IgD-negative memory B cell (primary cell): ENCODE measurements around the gene DNM3. TPM values are rescaled to one million over a fixed set of nuclear protein-coding genes. Genes with fewer than 3 reads are reported as not detected.
A peak's percentile ranks its signal among the peaks of the same experiment; 100 is the strongest.

Source experiments
- H3K27ac Mint-ChIP-seq, 3 donors: one replicate each; pipeline ENCODE4 v1.8.0; 2020 to 2022; ENCODE audit warnings: mild to moderate bottlenecking in 3 of 3, mixed read lengths in 3 of 3, moderate library complexity in 1 of 3
- H3K27me3 Mint-ChIP-seq: one replicate; pipeline ENCODE4 v1.8.0; 2021; ENCODE audit warnings: mixed read lengths
- H3K36me3 Mint-ChIP-seq: one replicate; pipeline ENCODE4 v1.8.0; 2020; ENCODE audit warnings: mild to moderate bottlenecking, mixed read lengths
- H3K4me1 Mint-ChIP-seq, 3 donors: one replicate each; pipeline ENCODE4 v1.8.0; 2020 to 2022; ENCODE audit warnings: mixed read lengths in 3 of 3, mild to moderate bottlenecking in 1 of 3
- H3K4me3 Mint-ChIP-seq, 4 donors: one replicate each; pipeline ENCODE4 v1.8.0; 2020 to 2022; ENCODE audit warnings: mild to moderate bottlenecking in 4 of 4, mixed read lengths in 4 of 4, moderate library complexity in 3 of 4
- H3K9me3 Mint-ChIP-seq, 3 donors: one replicate each; pipeline ENCODE4 v1.8.0; 2020 to 2021; ENCODE audit warnings: mixed read lengths in 3 of 3, mild to moderate bottlenecking in 1 of 3
- polyA plus RNA-seq: library from polyadenylated mRNA; unstranded; fragments of 300-500 nt; fragmentation: Illumina TruSeq; gene quantifications from one replicate; pipeline ENCODE4 v1.2.3, GENCODE V29; 2021

Gene DNM3
- polyA plus RNA-seq, 1 donor from 2014 or later = 0.39 TPM

GRCh38 chr1:171983584-171983983 is 142.3 kb downstream of the DNM3 start:
- no peaks in the 10 kb centered on the region for H3K4me1 Mint-ChIP-seq
- H3K27ac Mint-ChIP-seq = no peak overlapping the region
- H3K9me3 Mint-ChIP-seq = no peaks in the 10 kb centered on the region
- H3K27me3 Mint-ChIP-seq = no peaks in the 10 kb centered on the region
- H3K36me3 Mint-ChIP-seq = no peaks in the 10 kb centered on the region
- no peak overlapping the region for H3K4me3 Mint-ChIP-seq

- Mint-ChIP-seq H3K27me3 (no peaks in the 10 kb centered on the region), H3K9me3 (no peaks in the 10 kb centered on the region), H3K4me1 (no peaks in the 10 kb centered on the region), H3K36me3 (no peaks in the 10 kb centered on the region), H3K27ac (no peak overlapping the region), H3K4me3 (no peak overlapping the region)
These were observed 143.0 kb downstream of the DNM3 start for GRCh38 chr1:171984262-171984661.

- Mint-ChIP-seq H3K27ac (no peak overlapping the region), H3K27me3 (no peaks in the 10 kb centered on the region), H3K36me3 (no peaks in the 10 kb centered on the region), H3K4me1 (no peaks in the 10 kb centered on the region), H3K9me3 (no peaks in the 10 kb centered on the region), H3K4me3 (no peak overlapping the region)
These were observed 143.7 kb downstream of the DNM3 start for GRCh38 chr1:171984850-171985485.

GRCh38 chr1:171985639-171986038 is 144.3 kb downstream of the DNM3 start:
- Mint-ChIP-seq H3K9me3 (no peaks in the 10 kb centered on the region), H3K4me1 (no peaks in the 10 kb centered on the region), H3K27me3 (no peaks in the 10 kb centered on the region), H3K27ac (no peak overlapping the region), H3K36me3 (no peaks in the 10 kb centered on the region), H3K4me3 (no peak overlapping the region)

DNA sequence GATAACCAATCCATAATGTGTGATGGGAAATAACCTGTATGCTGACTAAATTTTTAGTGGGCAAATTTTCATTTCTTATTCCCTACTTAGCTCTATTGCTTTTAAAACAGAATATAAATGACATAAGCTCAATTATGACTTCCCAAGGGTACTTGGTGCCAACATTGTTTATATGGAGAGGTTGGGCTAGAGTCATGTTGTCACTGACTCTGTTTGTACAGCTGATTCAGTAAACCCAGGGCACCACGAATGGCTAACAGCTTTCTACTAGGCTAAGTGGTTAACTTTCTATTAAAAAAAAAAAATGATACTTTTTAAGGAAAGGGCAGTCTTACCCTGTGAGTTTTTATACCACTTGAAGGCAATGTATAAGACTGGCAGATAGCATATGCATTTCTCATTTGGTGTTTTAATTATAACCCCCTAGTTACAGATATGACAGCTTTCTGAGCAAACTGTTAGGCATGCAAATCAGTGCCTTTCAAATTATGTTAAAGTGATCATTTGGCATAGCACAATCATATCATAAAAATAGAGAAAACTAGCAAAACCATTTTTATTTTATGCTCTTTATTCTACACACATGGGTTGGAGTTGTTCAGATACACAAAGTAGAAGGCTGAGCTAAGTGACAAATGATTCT is 147.1 kb downstream of the DNM3 start:
- Mint-ChIP-seq H3K27me3 (no peaks in the 10 kb centered on the region), H3K36me3 (no peaks in the 10 kb centered on the region), H3K4me1 (no peaks in the 10 kb centered on the region), H3K27ac (no peak overlapping the region), H3K4me3 (no peak overlapping the region), H3K9me3 (no peaks in the 10 kb centered on the region)

DNA sequence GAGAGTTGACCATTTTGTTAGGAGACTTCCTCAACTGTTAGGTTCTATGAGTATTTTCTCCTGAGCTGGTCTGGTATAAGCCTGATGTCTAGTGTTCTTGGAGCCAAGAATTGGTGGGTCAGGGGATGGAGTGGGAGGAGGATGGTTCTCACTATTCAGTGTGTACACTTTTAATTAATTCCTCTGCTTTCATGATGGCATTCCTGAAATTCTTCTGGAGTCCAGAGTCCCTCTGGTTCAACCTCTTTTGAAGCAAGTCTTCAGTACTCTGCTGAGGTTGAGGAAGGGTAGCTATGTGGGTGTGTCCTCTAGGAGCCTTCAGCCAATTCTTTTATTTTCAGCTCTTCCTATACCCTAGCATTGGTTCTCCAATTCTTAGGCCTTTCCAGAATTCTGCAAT is 149.1 kb downstream of the DNM3 start:
- no peak overlapping the region for H3K4me3 Mint-ChIP-seq
- no peaks in the 10 kb centered on the region for H3K9me3 Mint-ChIP-seq
- no peaks in the 10 kb centered on the region for H3K4me1 Mint-ChIP-seq
- H3K27me3 Mint-ChIP-seq = no peaks in the 10 kb centered on the region
- H3K36me3 Mint-ChIP-seq = no peaks in the 10 kb centered on the region
- no peak overlapping the region for H3K27ac Mint-ChIP-seq

DNA sequence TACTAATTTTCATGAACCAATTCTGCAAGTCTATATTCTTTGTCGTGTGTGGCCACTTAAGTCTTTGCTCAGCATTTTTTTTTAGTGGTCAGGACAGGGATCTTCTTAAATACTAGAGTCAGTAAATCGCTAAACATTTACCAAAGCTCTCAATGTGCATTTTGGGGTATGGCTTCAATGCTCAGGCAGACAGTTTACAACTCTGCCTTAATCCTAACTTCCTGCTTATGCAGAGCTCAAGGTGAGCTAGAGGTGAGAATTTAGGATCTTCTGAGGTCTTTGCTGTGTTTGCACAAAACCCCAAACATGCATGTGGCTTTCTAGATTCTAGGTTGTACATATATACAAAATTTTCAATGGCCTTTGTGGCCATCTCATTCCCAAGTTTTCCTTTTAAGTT is 153.0 kb downstream of the DNM3 start:
- Mint-ChIP-seq H3K4me3 (no peak overlapping the region), H3K27ac (no peak overlapping the region), H3K27me3 (no peaks in the 10 kb centered on the region), H3K36me3 (no peaks in the 10 kb centered on the region), H3K4me1 (no peaks in the 10 kb centered on the region), H3K9me3 (no peaks in the 10 kb centered on the region)

- Mint-ChIP-seq H3K27ac (no peak overlapping the region), H3K4me3 (no peak overlapping the region)
These were observed 154.3 kb downstream of the DNM3 start for GRCh38 chr1:171995573-171995972.

DNA sequence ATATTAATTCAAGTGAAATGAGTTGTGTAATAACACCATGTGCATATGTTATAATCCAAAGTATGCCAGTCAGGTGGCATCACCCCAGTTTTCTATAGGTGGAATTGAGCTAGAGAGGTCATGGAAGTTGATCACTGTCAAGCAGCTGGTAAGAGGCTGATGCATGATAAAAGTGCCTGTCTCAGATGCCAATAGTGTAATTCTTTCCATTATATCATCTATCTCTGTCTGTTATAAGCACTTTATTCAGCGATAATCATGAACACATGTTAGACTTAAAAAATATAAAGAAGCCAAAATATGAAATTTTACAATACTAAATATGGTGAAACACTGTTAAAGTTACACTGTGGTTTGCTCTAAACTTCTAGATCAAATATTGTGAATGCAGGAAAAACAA is 156.6 kb downstream of the DNM3 start:
- Mint-ChIP-seq H3K9me3 (no peaks in the 10 kb centered on the region), H3K4me3 (no peak overlapping the region), H3K27me3 (no peaks in the 10 kb centered on the region), H3K36me3 (no peaks in the 10 kb centered on the region), H3K27ac (no peak overlapping the region), H3K4me1 (no peaks in the 10 kb centered on the region)

More at GRCh38 chr1:171995573-171995972, 154.3 kb downstream of the DNM3 start:
- no peaks in the 10 kb centered on the region for H3K9me3 Mint-ChIP-seq
- H3K36me3 Mint-ChIP-seq = no peaks in the 10 kb centered on the region
- H3K27me3 Mint-ChIP-seq = no peaks in the 10 kb centered on the region
- no peaks in the 10 kb centered on the region for H3K4me1 Mint-ChIP-seq

DNA sequence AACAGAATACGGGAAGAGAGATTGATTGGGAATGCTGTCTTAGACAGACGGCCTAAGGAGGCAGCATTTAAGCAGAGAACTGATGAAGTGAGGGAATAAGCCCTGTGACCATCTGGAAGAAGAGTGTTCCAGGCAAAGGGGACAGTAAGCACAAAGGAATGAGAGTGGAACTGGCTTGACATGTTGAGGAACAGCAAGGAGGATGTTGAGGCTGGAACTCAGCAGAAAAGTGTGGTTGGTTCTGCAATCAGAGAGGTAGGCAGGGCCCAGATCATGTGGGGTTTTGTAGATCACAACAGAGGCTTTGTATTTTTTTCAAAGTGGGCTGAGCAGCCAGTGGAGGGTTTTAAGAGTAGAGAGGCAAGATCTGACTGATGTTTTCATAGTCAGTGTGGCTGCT is 157.4 kb downstream of the DNM3 start:
- Mint-ChIP-seq H3K4me1 (peaks cover 0 to 2% (median 0%) of the 10 kb centered on the region in 3 donors), H3K27me3 (no peaks in the 10 kb centered on the region), H3K27ac (no peak overlapping the region), H3K36me3 (no peaks in the 10 kb centered on the region), H3K4me3 (no peak overlapping the region), H3K9me3 (no peaks in the 10 kb centered on the region)

GRCh38 chr1:171999756-172000155 is 158.5 kb downstream of the DNM3 start:
- peaks cover 0 to 8% (median 5%) of the 10 kb centered on the region in 3 donors for H3K4me1 Mint-ChIP-seq
- H3K27me3 Mint-ChIP-seq = no peaks in the 10 kb centered on the region
- no peak overlapping the region for H3K4me3 Mint-ChIP-seq
- H3K27ac Mint-ChIP-seq = no peak overlapping the region
- no peaks in the 10 kb centered on the region for H3K36me3 Mint-ChIP-seq
- H3K9me3 Mint-ChIP-seq = no peaks in the 10 kb centered on the region

DNA sequence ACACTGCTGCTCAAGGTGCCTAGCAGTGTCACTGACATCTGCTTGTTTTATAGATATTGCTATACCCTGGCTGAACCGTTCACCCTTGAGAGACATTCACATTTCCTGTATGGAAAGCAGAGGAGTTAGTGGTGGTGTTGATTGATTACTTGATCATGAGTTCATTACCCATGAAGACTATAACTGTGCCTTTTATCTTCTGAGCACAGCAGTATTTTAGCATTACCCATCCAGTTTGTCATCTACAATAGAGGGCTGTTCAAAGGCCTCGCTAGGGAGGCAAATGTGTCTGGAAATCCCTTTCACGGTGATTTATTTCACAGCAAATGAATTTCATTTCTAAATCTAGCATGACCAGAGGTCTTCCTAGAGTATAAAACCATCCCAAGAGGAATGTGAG is 160.0 kb downstream of the DNM3 start:
- Mint-ChIP-seq H3K9me3 (no peaks in the 10 kb centered on the region), H3K4me1 (peaks cover 0 to 8% (median 5%) of the 10 kb centered on the region in 3 donors), H3K4me3 (no peak overlapping the region), H3K27me3 (no peaks in the 10 kb centered on the region), H3K27ac (no peak overlapping the region), H3K36me3 (no peaks in the 10 kb centered on the region)

DNA sequence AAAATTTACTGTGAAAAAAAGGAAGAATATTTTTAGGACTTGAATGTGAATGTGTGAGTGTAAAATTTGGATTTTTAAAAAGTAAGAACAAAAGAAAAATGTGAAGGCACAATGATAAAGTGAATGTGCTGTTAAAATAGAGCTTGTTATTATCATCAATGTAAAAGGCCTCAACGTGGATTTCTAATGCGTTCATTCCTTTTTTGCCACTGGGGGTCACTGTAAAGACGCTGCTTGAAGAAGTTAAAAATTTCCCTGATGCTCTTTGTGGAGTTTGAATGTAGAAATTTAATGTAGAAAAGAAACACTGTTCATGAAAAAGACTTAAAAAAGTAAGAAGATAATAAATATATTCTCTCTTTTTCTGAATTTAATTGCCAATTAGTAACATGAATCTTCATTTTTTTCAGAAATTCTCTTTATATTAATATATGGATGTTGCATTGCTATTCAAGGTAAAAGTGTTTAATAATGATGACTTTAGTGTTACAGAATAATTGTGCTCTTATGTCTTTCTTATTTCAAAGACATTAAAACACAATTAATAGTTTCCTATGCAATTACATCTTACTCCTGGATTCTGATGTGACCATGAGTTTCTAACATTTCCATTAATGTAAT is 161.5 kb downstream of the DNM3 start:
- Mint-ChIP-seq H3K4me1 (peaks cover 0 to 8% (median 5%) of the 10 kb centered on the region in 3 donors), H3K9me3 (no peaks in the 10 kb centered on the region), H3K4me3 (no peak overlapping the region), H3K36me3 (no peaks in the 10 kb centered on the region), H3K27ac (no peak overlapping the region), H3K27me3 (no peaks in the 10 kb centered on the region)

- Mint-ChIP-seq H3K4me3 (no peak overlapping the region), H3K36me3 (no peaks in the 10 kb centered on the region), H3K4me1 (peaks cover 0 to 8% (median 5%) of the 10 kb centered on the region in 3 donors), H3K9me3 (no peaks in the 10 kb centered on the region), H3K27me3 (no peaks in the 10 kb centered on the region), H3K27ac (peak overlapping the region in 1 of 3 donors; percentile 2)
These were observed 162.7 kb downstream of the DNM3 start for GRCh38 chr1:172003766-172004530.

GRCh38 chr1:172004671-172005070 is 163.4 kb downstream of the DNM3 start:
- Mint-ChIP-seq H3K9me3 (no peaks in the 10 kb centered on the region), H3K4me3 (no peak overlapping the region), H3K4me1 (peaks cover 0 to 8% (median 5%) of the 10 kb centered on the region in 3 donors), H3K36me3 (no peaks in the 10 kb centered on the region), H3K27me3 (no peaks in the 10 kb centered on the region), H3K27ac (no peak overlapping the region)
